C4-2B (cell line): ENCODE results near the gene PLA2G7.
A peak's percentile ranks its signal among the peaks of the same experiment; 100 is the strongest.

Source experiments
- CTCF ChIP-seq: fragments of 450-650 bp; conservative IDR thresholded peaks from 2 replicates; pipeline ENCODE4 v1.5.1; 2017; ENCODE audit warnings: mild to moderate bottlenecking
- ZFX ChIP-seq: fragments of 450-650 bp; IDR thresholded peaks from 2 replicates; pipeline ENCODE4 v1.6.1; 2017

GRCh38 chr6:46704562-46704961 lies 30.6 kb downstream of the PLA2G7 start:
- TF ChIP-seq CTCF (peak; percentile 57), ZFX (no peak)
